H9 (cell line): ENCODE results near the gene CHST15. TPM values are rescaled to one million over a fixed set of nuclear protein-coding genes. Genes with fewer than 3 reads are reported as not detected.
A peak's percentile ranks its signal among the peaks of the same experiment; 100 is the strongest.

ENCODE experiments used
- DNase-seq: peaks from one replicate; pipeline ENCODE4 v3.0.0-alpha.2; 2017
- H2AFZ ChIP-seq: one replicate; pipeline ENCODE4 v1.6.1; 2013; ENCODE audit warnings: mild to moderate bottlenecking, low read length, control low read depth, moderate library complexity
- H2AK5ac ChIP-seq: 2 replicates; pipeline ENCODE4 v1.6.1; 2013; ENCODE audit warnings: low read length, control low read depth, mixed read lengths; ENCODE audit not compliant: insufficient read length
- H2BK120ac ChIP-seq: one replicate; pipeline ENCODE4 v1.6.1; 2013; ENCODE audit warnings: low read depth, mild to moderate bottlenecking, low read length, control low read depth, inconsistent platforms; ENCODE audit not compliant: poor library complexity, severe bottlenecking
- H2BK12ac ChIP-seq: 2 replicates; pipeline ENCODE4 v1.6.1; 2013; ENCODE audit warnings: low read length, control low read depth, mixed read lengths, low read depth; ENCODE audit not compliant: insufficient read length
- H2BK15ac ChIP-seq: 2 replicates; pipeline ENCODE4 v1.6.1; 2013; ENCODE audit warnings: low read depth, low read length, control low read depth
- H2BK20ac ChIP-seq: one replicate; pipeline ENCODE4 v1.6.1; 2013; ENCODE audit warnings: low read depth, mild to moderate bottlenecking, low read length, control low read depth, inconsistent platforms; ENCODE audit not compliant: poor library complexity, severe bottlenecking
- H2BK5ac ChIP-seq: 2 replicates; pipeline ENCODE4 v1.6.1; 2013; ENCODE audit warnings: low read length, control low read depth, mixed read lengths; ENCODE audit not compliant: insufficient read length
- H3K14ac ChIP-seq: 2 replicates; pipeline ENCODE4 v1.6.1; 2013; ENCODE audit warnings: low read length, control low read depth; ENCODE audit not compliant: insufficient read depth
- H3K18ac ChIP-seq: 2 replicates; pipeline ENCODE4 v1.6.1; 2013; ENCODE audit warnings: low read depth, mild to moderate bottlenecking, mixed read lengths, low read length, control low read depth; ENCODE audit not compliant: insufficient read length
- H3K23ac ChIP-seq: 2 replicates; pipeline ENCODE4 v1.6.1; 2013; ENCODE audit warnings: low read length, control low read depth, mixed read lengths, low read depth; ENCODE audit not compliant: insufficient read length
- H3K23me2 ChIP-seq: 2 replicates; pipeline ENCODE4 v1.6.1; 2013; ENCODE audit warnings: low read depth, mild to moderate bottlenecking, mixed read lengths, low read length, control low read depth; ENCODE audit not compliant: insufficient read length, poor library complexity, severe bottlenecking
- H3K27ac ChIP-seq: 2 replicates; pipeline ENCODE4 v1.5.1; 2013; ENCODE audit warnings: low read length, control low read depth, mixed read lengths, low read depth; ENCODE audit not compliant: insufficient read length
- H3K27me3 ChIP-seq: 2 replicates; pipeline ENCODE4 v1.6.1; 2013; ENCODE audit warnings: low read length, control low read depth, inconsistent platforms; ENCODE audit not compliant: insufficient read depth
- H3K4ac ChIP-seq: 2 replicates; pipeline ENCODE4 v1.6.1; 2013; ENCODE audit warnings: low read depth, mild to moderate bottlenecking, control low read depth, inconsistent platforms, low read length, moderate library complexity
- H3K4me1 ChIP-seq: 2 replicates; pipeline ENCODE4 v1.6.1; 2013; ENCODE audit warnings: low read length, control low read depth, inconsistent platforms; ENCODE audit not compliant: insufficient read depth
- H3K4me2 ChIP-seq: 2 replicates; pipeline ENCODE4 v1.6.1; 2013; ENCODE audit warnings: low read length, control low read depth, mixed read lengths; ENCODE audit not compliant: insufficient read length, insufficient read depth
- H3K56ac ChIP-seq: 2 replicates; pipeline ENCODE4 v1.6.1; 2013; ENCODE audit warnings: low read depth, mild to moderate bottlenecking, mixed read lengths, low read length, control low read depth; ENCODE audit not compliant: insufficient read length
- H3K79me1 ChIP-seq: 2 replicates; pipeline ENCODE4 v1.6.1; 2013; ENCODE audit warnings: low read depth, mild to moderate bottlenecking, moderate library complexity, low read length, control low read depth, inconsistent platforms; ENCODE audit not compliant: insufficient read depth, poor library complexity, severe bottlenecking
- H3K79me2 ChIP-seq: 2 replicates; pipeline ENCODE4 v1.6.1; 2013; ENCODE audit warnings: low read length, control low read depth, inconsistent platforms; ENCODE audit not compliant: insufficient read depth
- H3K9ac ChIP-seq: 2 replicates; pipeline ENCODE4 v1.6.1; 2013; ENCODE audit warnings: low read length, control low read depth, mixed read lengths; ENCODE audit not compliant: insufficient read length; ENCODE audit errors: extremely low read depth
- H3K9me3 ChIP-seq: one replicate; pipeline ENCODE4 v1.6.1; 2013; ENCODE audit warnings: low read depth, low read length, inconsistent platforms; ENCODE audit not compliant: control insufficient read depth
- H3T11ph ChIP-seq: one replicate; pipeline ENCODE4 v1.6.1; 2013; ENCODE audit warnings: mild to moderate bottlenecking, low read length, control low read depth, inconsistent platforms
- H4K20me1 ChIP-seq: one replicate; pipeline ENCODE4 v1.6.1; 2013; ENCODE audit not compliant: control insufficient read depth, insufficient read length, insufficient read depth
- H4K5ac ChIP-seq: 2 replicates; pipeline ENCODE4 v1.6.1; 2013; ENCODE audit warnings: low read depth, mild to moderate bottlenecking, mixed read lengths, low read length, control low read depth; ENCODE audit not compliant: insufficient read length
- H4K8ac ChIP-seq: replicated peaks from 2 replicates; pipeline ENCODE4 v1.6.1; 2013; ENCODE audit warnings: low read length, control low read depth, mixed read lengths, low read depth; ENCODE audit not compliant: insufficient read length
- H4K91ac ChIP-seq: 2 replicates; pipeline ENCODE4 v1.6.1; 2013; ENCODE audit warnings: low read depth, mild to moderate bottlenecking, moderate library complexity, mixed read lengths, low read length, control low read depth; ENCODE audit not compliant: insufficient read length
- H3K27ac Mint-ChIP-seq, 3 experiments: 2 replicates in 2 of 3; 3 replicates in 1 of 3; pipeline ENCODE4 v1.8.0; 2020 to 2021; ENCODE audit warnings: mixed read lengths in 3 of 3, mild to moderate bottlenecking in 1 of 3, moderate library complexity in 1 of 3
- H3K27me3 Mint-ChIP-seq: 2 replicates; pipeline ENCODE4 v1.8.0; 2021; ENCODE audit warnings: low read depth, mild to moderate bottlenecking, moderate library complexity, mixed read lengths
- H3K36me3 Mint-ChIP-seq, 3 experiments: 2 replicates in 2 of 3; 3 replicates in 1 of 3; pipeline ENCODE4 v1.8.0; 2020 to 2021; ENCODE audit warnings: low read depth in 3 of 3, mixed read lengths in 3 of 3; ENCODE audit not compliant: insufficient read depth in 1 of 3
- H3K4me1 Mint-ChIP-seq, 2 experiments: 2 replicates each; pipeline ENCODE4 v1.8.0; 2020; ENCODE audit warnings: mixed read lengths in 2 of 2
- H3K4me3 Mint-ChIP-seq, 2 experiments: 2 replicates in 1 of 2; 3 replicates in 1 of 2; pipeline ENCODE4 v1.8.0; 2020 to 2021; ENCODE audit warnings: mild to moderate bottlenecking in 2 of 2, mixed read lengths in 2 of 2, moderate library complexity in 1 of 2
- H3K9me3 Mint-ChIP-seq, 2 experiments: 2 replicates in 1 of 2; 3 replicates in 1 of 2; pipeline ENCODE4 v1.8.0; 2020; ENCODE audit warnings: mild to moderate bottlenecking in 2 of 2, mixed read lengths in 2 of 2, moderate library complexity in 1 of 2
- CTCF ChIP-seq: fragments of 200-600 bp; sonication (generic); conservative IDR thresholded peaks from 3 replicates; pipeline ENCODE4 v1.8.0; 2021; ENCODE audit warnings: antibody characterized with exemption, mild to moderate bottlenecking
- WGBS: extraction: QIAGEN DNeasy Blood & Tissue Kit; methylation state at CpG from one replicate; pipeline ENCODE4 v1.1.7; 2013; ENCODE audit warnings: missing lambda C conversion rate, low lambda C conversion rate, mixed read lengths; ENCODE audit not compliant: insufficient read length; ENCODE audit errors: extremely low coverage; 5-methylcytosine and 5-hydroxymethylcytosine counted together
- total RNA-seq: library from RNA; stranded (reverse); gene quantifications from 2 replicates; pipeline ENCODE4 v1.2.1, GENCODE V29; 2021

The CHST15 gene
- total RNA-seq, 1 experiment from 2014 or later, result 8.7 TPM

DNA sequence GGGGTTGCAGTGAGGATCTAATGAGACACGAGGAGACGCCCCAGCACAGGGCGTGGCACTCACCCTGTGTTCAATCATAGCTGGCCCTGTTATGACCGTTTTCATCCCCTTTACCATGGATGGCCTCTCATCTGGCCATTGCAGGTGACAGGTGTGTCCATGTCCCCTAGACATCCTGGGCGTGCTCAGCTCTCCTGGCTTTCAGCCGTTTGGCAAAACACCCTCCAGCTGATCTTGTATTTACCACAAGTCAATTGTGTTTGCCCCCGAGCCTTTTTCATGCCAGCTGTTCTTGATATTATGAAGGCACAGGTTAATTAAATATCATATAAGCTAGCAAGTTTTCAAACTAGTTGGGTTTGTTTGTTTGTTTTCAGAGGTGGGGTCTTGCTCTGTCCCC is 97.1 kb downstream of the CHST15 start:
- Mint-ChIP-seq H3K36me3 (no peaks in the 10 kb centered on the region; a peak in 1 of 7 replicates), H3K9me3 (no peaks in the 10 kb centered on the region; a peak in 1 of 5 replicates), H3K27ac (no peak overlapping the region), H3K27me3 (peaks cover 35% of the 10 kb centered on the region), H3K4me3 (0 out of 5 replicates have a peak overlapping the region, but pooled peaks of 1 of the 2 experiments have one; percentile 26), H3K4me1 (peaks cover 20 to 30% of the 10 kb centered on the region in 2 experiments)
- no peaks in the 10 kb centered on the region for H3K79me2 ChIP-seq
- H3K23ac ChIP-seq, result no peak overlapping the region
- H4K20me1 ChIP-seq, result no peaks in the 10 kb centered on the region
- no peak overlapping the region for H3K14ac ChIP-seq
- no peak overlapping the region for H2BK120ac ChIP-seq
- H3K27ac ChIP-seq, result no peak overlapping the region
- H2BK5ac ChIP-seq, result no peak overlapping the region
- no peak overlapping the region for H4K91ac ChIP-seq
- H3K18ac ChIP-seq, result no peak overlapping the region
- peaks cover 6% of the 10 kb centered on the region for H3K23me2 ChIP-seq
- no peak overlapping the region for H2BK12ac ChIP-seq
- H3T11ph ChIP-seq, result no peak overlapping the region
- no peak overlapping the region for H3K9ac ChIP-seq
- H3K79me1 ChIP-seq, result no peaks in the 10 kb centered on the region
- no peak overlapping the region for H2BK15ac ChIP-seq
- H2AK5ac ChIP-seq, result no peak overlapping the region
- H3K4me1 ChIP-seq, result no peaks in the 10 kb centered on the region
- H2BK20ac ChIP-seq, result no peak overlapping the region
- no peak overlapping the region for H4K5ac ChIP-seq
- no peak overlapping the region for H3K4me2 ChIP-seq
- DNase-seq, result no peak
- H3K4ac ChIP-seq, result no peak overlapping the region
- no peak for TF ChIP-seq CTCF
- no peaks in the 10 kb centered on the region for H3K9me3 ChIP-seq
- no peak overlapping the region for H4K8ac ChIP-seq
- H3K27me3 ChIP-seq, result no peaks in the 10 kb centered on the region; the same call in 1 of the 2 replicates
- H3K56ac ChIP-seq, result no peak overlapping the region
- H2AFZ ChIP-seq, result no peak overlapping the region
- WGBS, result no CpG with 5 or more reads among the region's 7 CpGs
